Smooth muscle cell (in vitro differentiated cells): ENCODE results near the gene SNRNP25. TPM values are rescaled to one million over a fixed set of nuclear protein-coding genes. Genes with fewer than 3 reads are reported as not detected.

Experiments
- DNase-seq: peaks from one replicate; lab custom pipeline; 2025; ENCODE audit not compliant: unreplicated experiment; lab: John Stamatoyannopoulos, UW
- H2AFZ ChIP-seq: fragments of 200-600 bp; sonication (generic); 2 replicates; pipeline ENCODE4 v1.6.0; 2016; ENCODE audit warnings: antibody characterized with exemption, low read depth, mild to moderate bottlenecking
- H3F3A ChIP-seq: fragments of 200-600 bp; sonication (generic); 2 replicates; pipeline ENCODE4 v1.6.0; 2017; ENCODE audit warnings: antibody characterized with exemption, low read depth
- H3K27ac ChIP-seq: fragments of 200-600 bp; sonication (generic); 2 replicates; pipeline ENCODE4 v1.5.1; 2016; ENCODE audit warnings: low read depth, mild to moderate bottlenecking
- H3K27me3 ChIP-seq: fragments of 200-600 bp; sonication (generic); 2 replicates; pipeline ENCODE4 v1.6.1; 2016; ENCODE audit warnings: low read depth, mild to moderate bottlenecking
- H3K36me3 ChIP-seq: fragments of 200-600 bp; sonication (generic); 2 replicates; pipeline ENCODE4 v1.5.1; 2016; ENCODE audit warnings: low read depth
- H3K4me1 ChIP-seq: fragments of 200-600 bp; sonication (generic); 2 replicates; pipeline ENCODE4 v1.5.1; 2016; ENCODE audit warnings: low read depth
- H3K4me2 ChIP-seq: fragments of 200-600 bp; sonication (generic); 2 replicates; pipeline ENCODE4 v1.6.0; 2016; ENCODE audit warnings: mild to moderate bottlenecking
- H3K4me3 ChIP-seq: fragments of 200-600 bp; sonication (generic); 2 replicates; pipeline ENCODE4 v1.5.1; 2016; ENCODE audit warnings: mild to moderate bottlenecking
- H3K79me2 ChIP-seq: fragments of 200-600 bp; sonication (generic); 2 replicates; pipeline ENCODE4 v1.6.0; 2016; ENCODE audit warnings: low read depth, mild to moderate bottlenecking
- H3K9ac ChIP-seq: fragments of 200-600 bp; sonication (generic); 2 replicates; pipeline ENCODE4 v1.6.0; 2016; ENCODE audit warnings: low read depth
- H3K9me3 ChIP-seq: fragments of 200-600 bp; sonication (generic); replicated peaks from 2 replicates; pipeline ENCODE4 v1.5.1; 2016; ENCODE audit warnings: low read depth
- H4K20me1 ChIP-seq: fragments of 200-600 bp; sonication (generic); 2 replicates; pipeline ENCODE4 v1.6.0; 2016; ENCODE audit warnings: low read depth
- CTCF ChIP-seq: fragments of 200-600 bp; sonication (generic); IDR thresholded peaks from 2 replicates; pipeline ENCODE4 v1.5.1; 2017; ENCODE audit warnings: borderline replicate concordance, mild to moderate bottlenecking, antibody characterized with exemption; ENCODE audit not compliant: insufficient read depth, poor library complexity, severe bottlenecking
- WGBS: methylation state at CpG from one replicate; pipeline ENCODE4 v1.1.7; 2016; ENCODE audit warnings: low lambda C conversion rate; 5-methylcytosine and 5-hydroxymethylcytosine counted together
- polyA plus RNA-seq: library from polyadenylated mRNA; unstranded; fragments of >200 nt; fragmentation: Nextera tagmentation; extraction: Ambion mirVana; gene quantifications from 2 replicates; pipeline ENCODE4 v1.2.1, GENCODE V29; 2016
- total RNA-seq: library from RNA; depleted of rRNA; stranded (reverse); fragments of >200 nt; gene quantifications from 2 replicates; pipeline ENCODE4 v1.2.3, GENCODE V29; 2014

Gene SNRNP25
- total and polyA plus RNA-seq, 2 experiments from 2014 or later = 20.1 to 45.9 TPM

GRCh38 chr16:83060-83603, 29.5 kb downstream of the SNRNP25 start:
- H3K4me3 ChIP-seq = no peak overlapping the region
- no peak overlapping the region for H3K4me2 ChIP-seq
- no peaks in the 10 kb centered on the region for H3K36me3 ChIP-seq
- no peak for TF ChIP-seq CTCF
- H3F3A ChIP-seq = peaks cover 9% of the 10 kb centered on the region
- H3K4me1 ChIP-seq = no peaks in the 10 kb centered on the region
- H3K79me2 ChIP-seq = no peaks in the 10 kb centered on the region
- DNase-seq = no peak
- no peak overlapping the region for H3K9ac ChIP-seq
- H3K27me3 ChIP-seq = no peaks in the 10 kb centered on the region
- peaks cover 38% of the 10 kb centered on the region for H4K20me1 ChIP-seq
- H2AFZ ChIP-seq = no peak overlapping the region
- H3K9me3 ChIP-seq = no peaks in the 10 kb centered on the region
- WGBS = 96% methylated on average over 22 of the region's 31 CpGs
- H3K27ac ChIP-seq = no peak overlapping the region

- Histone ChIP-seq H3K4me2 (peak overlapping the region; percentile 23), H4K20me1 (peaks cover 38% of the 10 kb centered on the region), H3K27ac (peak overlapping the region; percentile 70), H3K36me3 (no peaks in the 10 kb centered on the region), H3K9me3 (no peaks in the 10 kb centered on the region), H3K4me1 (no peaks in the 10 kb centered on the region), H3F3A (peaks cover 9% of the 10 kb centered on the region), H3K4me3 (no peak overlapping the region), H3K9ac (no peak overlapping the region), H3K79me2 (no peaks in the 10 kb centered on the region), H2AFZ (no peak overlapping the region), H3K27me3 (no peaks in the 10 kb centered on the region)
- no peak for TF ChIP-seq CTCF
- WGBS = 78% methylated on average over 21 of the region's 21 CpGs
- no peak for DNase-seq
These were observed 30.4 kb downstream of the SNRNP25 start for GRCh38 chr16:83781-84615.

GRCh38 chr16:84718-85406, 31.2 kb downstream of the SNRNP25 start:
- 52% methylated on average over 7 of the region's 7 CpGs for WGBS
- no peaks in the 10 kb centered on the region for H3K27me3 ChIP-seq
- peaks cover 38% of the 10 kb centered on the region for H4K20me1 ChIP-seq
- H3K79me2 ChIP-seq = no peaks in the 10 kb centered on the region
- peak overlapping the region; percentile 70 for H3K27ac ChIP-seq
- H3K4me2 ChIP-seq = peak overlapping the region; percentile 23
- no peak overlapping the region for H2AFZ ChIP-seq
- no peak for TF ChIP-seq CTCF
- DNase-seq = peak; percentile 8
- no peak overlapping the region for H3K4me3 ChIP-seq
- H3K4me1 ChIP-seq = no peaks in the 10 kb centered on the region
- no peaks in the 10 kb centered on the region for H3K36me3 ChIP-seq
- H3F3A ChIP-seq = peaks cover 9% of the 10 kb centered on the region
- H3K9ac ChIP-seq = no peak overlapping the region
- H3K9me3 ChIP-seq = no peaks in the 10 kb centered on the region
